ENCODE data around the gene CCDC85A.

DNA sequence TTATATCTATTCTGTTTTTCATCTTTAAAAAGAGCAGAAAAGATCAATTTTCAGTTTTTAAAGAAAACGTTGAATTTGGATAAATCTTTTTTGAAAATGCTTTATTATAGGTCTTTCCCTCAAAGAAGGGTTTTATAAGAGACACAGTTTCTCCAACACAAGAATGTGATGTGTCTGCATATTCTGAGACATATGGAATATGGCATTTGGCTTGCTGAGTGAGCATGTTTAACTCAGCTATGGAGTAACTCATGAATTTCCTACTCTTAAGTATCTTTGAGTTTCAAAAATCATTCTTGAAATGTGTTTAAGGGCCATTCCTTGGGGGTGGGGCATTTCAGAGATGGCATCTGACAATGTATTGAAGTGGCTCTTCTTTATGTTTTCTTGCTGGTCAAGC lies 191.5 kb downstream of the CCDC85A start:
- TF ChIP-seq, protein P1, sequence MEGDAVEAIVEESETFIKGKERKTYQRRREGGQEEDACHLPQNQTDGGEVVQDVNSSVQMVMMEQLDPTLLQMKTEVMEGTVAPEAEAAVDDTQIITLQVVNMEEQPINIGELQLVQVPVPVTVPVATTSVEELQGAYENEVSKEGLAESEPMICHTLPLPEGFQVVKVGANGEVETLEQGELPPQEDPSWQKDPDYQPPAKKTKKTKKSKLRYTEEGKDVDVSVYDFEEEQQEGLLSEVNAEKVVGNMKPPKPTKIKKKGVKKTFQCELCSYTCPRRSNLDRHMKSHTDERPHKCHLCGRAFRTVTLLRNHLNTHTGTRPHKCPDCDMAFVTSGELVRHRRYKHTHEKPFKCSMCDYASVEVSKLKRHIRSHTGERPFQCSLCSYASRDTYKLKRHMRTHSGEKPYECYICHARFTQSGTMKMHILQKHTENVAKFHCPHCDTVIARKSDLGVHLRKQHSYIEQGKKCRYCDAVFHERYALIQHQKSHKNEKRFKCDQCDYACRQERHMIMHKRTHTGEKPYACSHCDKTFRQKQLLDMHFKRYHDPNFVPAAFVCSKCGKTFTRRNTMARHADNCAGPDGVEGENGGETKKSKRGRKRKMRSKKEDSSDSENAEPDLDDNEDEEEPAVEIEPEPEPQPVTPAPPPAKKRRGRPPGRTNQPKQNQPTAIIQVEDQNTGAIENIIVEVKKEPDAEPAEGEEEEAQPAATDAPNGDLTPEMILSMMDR (IDR thresholded peaks at IDR 0.05) = no peak
- no peak for TF ChIP-seq POLR2A (IDR thresholded peaks at IDR 0.05)
